NCI-H2227 treated with DMSO at 0.1 percent for 48 hours (cell line): ENCODE data around the gene FSTL4.

ENCODE experiments used
- DNase-seq: peaks from one replicate; lab custom pipeline; 2025; lab: John Stamatoyannopoulos, UW

FSTL4 gene

GRCh38 chr5:133610489-133611356 is 1.6 kb downstream of the FSTL4 start:
- DNase-seq: peak; percentile 8

- DNase-seq: peak; percentile 30
These were observed 4.9 kb downstream of the FSTL4 start for GRCh38 chr5:133607451-133607850.

GRCh38 chr5:133606835-133607234 is 5.5 kb downstream of the FSTL4 start:
- no peak for DNase-seq

- no peak for DNase-seq
These were observed 7.0 kb downstream of the FSTL4 start for GRCh38 chr5:133605323-133605722.

GRCh38 chr5:133603711-133604110 is 8.6 kb downstream of the FSTL4 start:
- DNase-seq: no peak

- DNase-seq: no peak
These were observed 9.4 kb downstream of the FSTL4 start for GRCh38 chr5:133602835-133603380.

- DNase-seq: no peak
These were observed 12.7 kb downstream of the FSTL4 start for GRCh38 chr5:133599600-133599999.

- DNase-seq: no peak
These were observed 13.3 kb downstream of the FSTL4 start for GRCh38 chr5:133599044-133599443.

- no peak for DNase-seq
These were observed 16.3 kb downstream of the FSTL4 start for GRCh38 chr5:133596049-133596448.

GRCh38 chr5:133595465-133595864 is 16.9 kb downstream of the FSTL4 start:
- no peak for DNase-seq

- DNase-seq: no peak
These were observed 23.1 kb downstream of the FSTL4 start for GRCh38 chr5:133589286-133589685.

- no peak for DNase-seq
These were observed 29.4 kb downstream of the FSTL4 start for GRCh38 chr5:133582971-133583370.

- no peak for DNase-seq
These were observed 30.4 kb downstream of the FSTL4 start for GRCh38 chr5:133581918-133582317.

- no peak for DNase-seq
These were observed 31.0 kb downstream of the FSTL4 start for GRCh38 chr5:133581348-133581747.

GRCh38 chr5:133580618-133581017 is 31.7 kb downstream of the FSTL4 start:
- no peak for DNase-seq

GRCh38 chr5:133579766-133580165 is 32.6 kb downstream of the FSTL4 start:
- DNase-seq: no peak

GRCh38 chr5:133569347-133569746 is 43.0 kb downstream of the FSTL4 start:
- DNase-seq: no peak

- DNase-seq: no peak
These were observed 46.3 kb downstream of the FSTL4 start for GRCh38 chr5:133565993-133566392.

GRCh38 chr5:133564921-133565565 is 47.3 kb downstream of the FSTL4 start:
- DNase-seq: no peak

GRCh38 chr5:133562554-133562953 is 49.8 kb downstream of the FSTL4 start:
- DNase-seq: no peak

GRCh38 chr5:133559960-133560359 is 52.4 kb downstream of the FSTL4 start:
- no peak for DNase-seq

- DNase-seq: no peak
These were observed 55.8 kb downstream of the FSTL4 start for GRCh38 chr5:133556551-133556950.

GRCh38 chr5:133554279-133554678 is 58.1 kb downstream of the FSTL4 start:
- DNase-seq: no peak
